Large intestine (tissue), 3 donors: Measurements from ENCODE around the gene DMRTA1. TPM values are rescaled to one million over a fixed set of nuclear protein-coding genes. Genes with fewer than 3 reads are reported as not detected.
"Not testable (repeated sequence)": the region's sequence is repeated elsewhere in the genome, so short reads cannot be mapped to it uniquely, and the experiment has no call there.

ENCODE experiments used
- DNase-seq, 2 donors: peaks; one replicate each; pipeline versions ENCODE4 v3.0.0 to v3.0.0-alpha.2; 2013
- H3K27ac ChIP-seq: one replicate; pipeline ENCODE4 v1.5.1; 2013; ENCODE audit warnings: low read length
- H3K27me3 ChIP-seq: 2 replicates; pipeline ENCODE4 v1.6.1; 2013; ENCODE audit warnings: low read length; ENCODE audit not compliant: control insufficient read depth, insufficient read depth
- H3K36me3 ChIP-seq: 2 replicates; pipeline ENCODE4 v1.6.1; 2013; ENCODE audit warnings: low read length; ENCODE audit not compliant: control insufficient read depth, insufficient read depth
- H3K4me1 ChIP-seq: one replicate; pipeline ENCODE4 v1.6.1; 2013; ENCODE audit warnings: low read length; ENCODE audit not compliant: control insufficient read depth, insufficient read depth
- H3K4me3 ChIP-seq: one replicate; pipeline ENCODE4 v1.5.1; 2013; ENCODE audit warnings: low read length
- H3K9me3 ChIP-seq: one replicate; pipeline ENCODE4 v1.6.1; 2013; ENCODE audit warnings: mild to moderate bottlenecking, low read depth, low read length, moderate library complexity; ENCODE audit not compliant: control insufficient read depth
- WGBS: methylation state at CpG from one replicate; pipeline ENCODE4 v1.1.5; 2013; ENCODE audit warnings: low lambda C conversion rate; ENCODE audit not compliant: insufficient coverage; 5-methylcytosine and 5-hydroxymethylcytosine counted together
- polyA plus RNA-seq: library from polyadenylated mRNA; unstranded; fragments of 120-200 nt; gene quantifications from one replicate; pipeline ENCODE4 v1.2.1, GENCODE V29; 2013

DMRTA1 gene
- polyA plus RNA-seq, 1 donor: 0.15 TPM

DNA sequence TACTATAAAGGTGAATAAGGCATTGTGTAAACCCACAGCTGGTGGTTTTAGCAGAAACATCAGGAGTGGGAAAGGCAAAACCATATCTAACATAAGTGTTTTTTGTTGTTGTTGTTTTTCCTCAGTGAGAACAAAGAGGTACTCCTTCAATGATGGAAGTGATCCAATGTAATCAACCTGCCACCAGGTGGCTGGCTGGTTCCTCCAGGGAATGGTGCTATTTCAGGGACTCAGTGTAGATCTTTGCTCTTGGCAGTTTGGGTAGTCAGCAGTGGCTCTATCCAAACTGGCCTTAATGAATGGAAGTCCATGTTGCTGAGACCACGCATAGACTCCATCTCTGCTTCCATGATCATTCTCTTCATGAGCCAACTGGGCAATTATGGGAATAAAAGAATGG lies 10.8 kb downstream of the DMRTA1 start:
- H3K36me3 ChIP-seq: no peaks in the 10 kb centered on the region
- H3K9me3 ChIP-seq: no peaks in the 10 kb centered on the region
- no peak overlapping the region for H3K4me3 ChIP-seq
- no peak for DNase-seq
- H3K4me1 ChIP-seq: no peaks in the 10 kb centered on the region
- no peaks in the 10 kb centered on the region for H3K27me3 ChIP-seq
- no CpG with 5 or more reads among the region's 1 CpG for WGBS
- H3K27ac ChIP-seq: no peak overlapping the region

DNA sequence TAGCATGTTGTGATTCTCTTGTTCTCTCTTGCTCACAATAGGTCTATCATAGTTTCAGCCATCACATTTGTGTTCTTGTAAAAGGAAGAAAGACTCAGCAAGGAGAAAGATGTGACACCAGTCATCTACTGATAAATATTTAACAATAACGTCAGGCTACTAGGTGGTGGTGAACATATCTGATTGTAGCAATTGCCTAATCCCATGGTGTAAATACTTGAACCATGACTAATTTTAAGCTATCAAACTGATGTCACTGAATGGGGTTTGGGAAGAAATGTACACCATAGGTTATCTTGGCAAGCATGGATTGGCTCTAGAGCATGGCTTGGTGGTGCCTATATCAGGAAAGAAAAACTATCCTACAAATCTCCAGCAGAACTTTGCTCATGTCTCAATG lies 16.6 kb downstream of the DMRTA1 start:
- Histone ChIP-seq H3K9me3 (no peaks in the 10 kb centered on the region), H3K4me3 (no peak overlapping the region), H3K27me3 (no peaks in the 10 kb centered on the region), H3K4me1 (no peaks in the 10 kb centered on the region), H3K27ac (no peak overlapping the region), H3K36me3 (no peaks in the 10 kb centered on the region)
- no peak for DNase-seq
- no CpG with 5 or more reads among the region's 1 CpG for WGBS

DNA sequence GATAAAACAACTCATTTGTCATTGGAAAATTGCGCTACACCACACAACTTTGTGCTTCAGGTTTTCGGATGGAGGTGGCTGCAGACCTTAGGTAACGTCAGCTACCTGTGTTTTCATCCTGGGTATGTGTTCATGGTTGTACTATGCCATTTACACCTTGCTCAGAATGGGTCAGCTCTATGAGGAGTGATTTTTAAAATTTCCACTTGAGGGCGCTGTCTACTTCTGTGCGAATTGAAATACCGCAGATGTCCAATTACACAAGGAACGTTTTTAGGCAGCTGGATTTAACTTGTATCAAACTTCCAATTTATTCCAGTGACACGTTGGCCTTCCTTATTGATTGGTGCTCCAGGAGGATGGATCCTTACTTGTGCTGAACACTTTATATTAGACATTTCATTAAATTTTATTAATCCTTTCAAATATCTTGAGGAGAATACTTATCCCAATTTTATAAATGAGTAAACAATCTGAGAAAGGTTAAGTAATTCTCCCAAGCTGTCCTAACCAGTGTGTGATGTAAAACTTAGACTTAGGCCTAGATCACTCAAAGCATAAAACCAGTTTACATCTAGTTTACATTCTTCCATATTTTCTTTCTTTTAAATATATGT lies 23.4 kb downstream of the DMRTA1 start:
- H3K4me3 ChIP-seq: no peak overlapping the region
- no peaks in the 10 kb centered on the region for H3K27me3 ChIP-seq
- H3K36me3 ChIP-seq: no peaks in the 10 kb centered on the region
- 0% methylated on average over 2 of the region's 8 CpGs for WGBS
- no peaks in the 10 kb centered on the region for H3K4me1 ChIP-seq
- no peak overlapping the region for H3K27ac ChIP-seq
- H3K9me3 ChIP-seq: no peaks in the 10 kb centered on the region
- DNase-seq: peak in 1 of 2 donors; percentile 4

DNA sequence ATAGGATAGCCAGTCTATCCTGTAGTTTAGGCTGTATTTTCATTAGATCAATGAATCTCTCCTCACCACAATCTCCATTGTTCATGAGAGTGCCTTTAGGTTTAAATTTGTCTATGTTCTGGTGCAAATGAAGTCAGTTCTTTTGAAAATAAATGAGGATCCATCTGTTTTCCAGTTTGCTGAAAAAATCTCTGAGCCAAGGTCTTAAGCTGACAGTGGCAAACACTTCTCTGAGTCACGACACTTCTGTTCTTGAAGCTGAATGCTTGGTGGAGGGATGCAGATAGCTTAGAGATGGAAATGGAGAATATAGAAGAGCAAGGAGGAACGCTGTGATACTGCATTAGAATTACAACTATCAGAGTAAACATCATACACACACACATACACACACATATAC lies 34.9 kb downstream of the DMRTA1 start:
- DNase-seq: no peak
- Histone ChIP-seq H3K27me3 (no peaks in the 10 kb centered on the region), H3K4me1 (no peaks in the 10 kb centered on the region), H3K4me3 (no peak overlapping the region), H3K9me3 (no peaks in the 10 kb centered on the region), H3K36me3 (no peaks in the 10 kb centered on the region), H3K27ac (no peak overlapping the region)
- no CpG with 5 or more reads among the region's 2 CpGs for WGBS

DNA sequence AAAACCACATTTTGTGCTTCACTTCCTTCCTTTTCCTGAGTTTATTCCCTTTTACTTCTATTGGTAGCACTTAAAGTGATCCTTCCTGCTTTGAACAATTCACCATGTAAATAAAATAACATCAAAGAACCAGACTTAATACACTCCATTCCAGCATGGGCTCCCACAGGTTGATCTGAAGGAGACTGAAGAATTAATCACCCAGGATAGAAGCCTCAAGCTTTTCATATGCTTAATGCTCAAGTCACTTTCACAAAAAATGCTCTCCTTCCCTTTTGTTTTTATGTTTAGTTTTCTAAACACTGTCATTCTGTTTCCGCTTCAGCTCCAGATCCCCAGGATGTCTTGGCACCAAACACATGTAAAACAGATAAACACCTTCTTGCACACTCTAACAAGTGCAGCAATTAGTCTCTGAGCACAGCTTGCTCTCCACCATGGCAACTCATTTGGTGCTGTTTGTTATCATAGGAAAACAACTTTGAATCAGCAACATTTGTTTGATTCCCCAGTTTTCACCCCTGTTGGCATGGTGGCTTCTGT lies 37.0 kb downstream of the DMRTA1 start:
- Histone ChIP-seq H3K27me3 (no peaks in the 10 kb centered on the region), H3K36me3 (no peaks in the 10 kb centered on the region), H3K4me3 (no peak overlapping the region), H3K4me1 (no peaks in the 10 kb centered on the region), H3K27ac (no peak overlapping the region), H3K9me3 (no peaks in the 10 kb centered on the region)
- WGBS: 71% methylated on average over 1 of the region's 1 CpG
- no peak for DNase-seq

DNA sequence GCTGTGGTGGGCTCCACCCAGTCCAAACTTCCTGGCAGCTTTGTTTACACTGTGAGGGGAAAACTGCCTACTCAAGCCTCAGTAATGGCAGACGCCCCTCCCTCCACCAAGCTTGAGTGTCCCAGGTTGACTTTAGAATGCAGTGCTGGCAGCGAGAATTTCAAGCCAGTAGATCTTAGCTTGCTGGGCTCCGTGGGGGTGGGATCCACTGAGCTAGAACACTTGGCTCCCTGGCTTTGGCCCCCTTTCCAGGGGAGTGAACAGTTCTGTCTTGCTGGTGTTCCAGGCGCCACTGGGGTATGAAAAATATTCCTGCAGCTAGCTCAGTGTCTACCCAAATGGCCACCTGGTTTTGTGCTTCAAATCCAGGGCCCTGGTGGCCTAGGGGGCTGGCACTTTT lies 49.6 kb downstream of the DMRTA1 start:
- not testable (repeated sequence) for H3K27ac ChIP-seq, H3K9me3 ChIP-seq, H3K4me3 ChIP-seq, H3K27me3 ChIP-seq, DNase-seq, H3K36me3 ChIP-seq, H3K4me1 ChIP-seq
- no CpG with 5 or more reads among the region's 4 CpGs for WGBS
